Measurements from ENCODE around the gene RPH3AL. TPM values are rescaled to one million over a fixed set of nuclear protein-coding genes. Genes with fewer than 3 reads are reported as not detected.

Gene RPH3AL
- total RNA-seq, 2 donors from 2014 or later = 9.7 to 11.2 TPM

DNA sequence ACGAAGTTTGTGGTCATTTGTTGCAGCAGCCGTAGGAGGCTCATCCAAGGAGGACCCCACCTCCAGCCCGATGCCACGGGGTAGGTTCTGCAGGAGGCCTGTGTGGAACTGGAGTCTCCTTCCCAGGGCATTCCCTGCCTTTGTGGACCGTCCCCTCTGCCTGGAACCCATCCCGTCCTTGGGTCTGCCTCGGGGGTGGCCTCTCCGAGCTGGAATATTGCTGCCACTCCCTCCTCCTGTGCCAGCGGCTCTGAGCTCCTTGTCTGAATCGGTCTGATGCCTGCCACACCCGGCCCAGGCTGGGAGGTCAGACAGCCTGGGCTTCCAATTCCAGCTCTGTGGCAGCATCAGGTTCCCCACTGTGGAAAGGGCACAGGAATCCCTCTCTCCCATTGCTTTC is 189.9 kb downstream of the RPH3AL start:
- intact Hi-C loops (cut with DNase I) = no loop called here
- no peak for DNase-seq (ENCODE audit: low spot score)

Other genes starting within 250 kb of the RPH3AL start
- not detected for gene SCGB1C2, start 215.2 kb downstream of the RPH3AL start, total RNA-seq
- gene DOC2B, start 171.2 kb downstream of the RPH3AL start, total RNA-seq = 10 to 100 TPM; 11.9 to 18.5 TPM
- gene RFLNB, start 93.1 kb upstream of the RPH3AL start, total RNA-seq = 100 to 1,000 TPM in 1 of 2 donors, 10 to 100 TPM in 1; 69.7 to 133 TPM

Data from posterior vena cava (tissue), 2 donors.